ENCODE results near the gene TMEM135.

DNA sequence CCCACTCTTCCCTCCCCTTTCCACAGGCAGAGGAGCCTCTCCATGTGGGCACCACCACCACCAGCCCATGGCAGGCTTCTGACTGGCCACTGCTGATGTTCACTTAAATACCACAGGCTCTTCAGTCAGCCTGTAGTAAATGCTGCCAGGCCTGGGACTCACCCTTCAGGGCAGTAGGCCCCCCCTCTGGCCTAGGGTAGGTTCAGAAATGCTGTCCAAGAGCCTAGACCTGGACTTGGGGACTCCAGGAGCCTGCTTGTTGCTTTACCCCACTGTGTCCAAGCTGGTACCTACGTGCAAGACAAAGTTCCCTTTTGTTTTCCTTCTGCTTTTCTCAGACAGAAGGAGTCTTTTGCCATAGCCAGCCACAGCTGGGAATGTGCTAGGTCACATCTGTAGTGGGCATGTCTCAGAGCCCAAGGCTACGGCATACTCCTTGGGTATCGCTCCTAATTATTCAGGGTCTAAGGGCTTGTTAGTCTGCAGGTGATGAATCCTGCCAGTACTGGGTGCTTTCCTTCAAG, 38.6 kb downstream of the TMEM135 start:
- TF ChIP-seq, protein P1, sequence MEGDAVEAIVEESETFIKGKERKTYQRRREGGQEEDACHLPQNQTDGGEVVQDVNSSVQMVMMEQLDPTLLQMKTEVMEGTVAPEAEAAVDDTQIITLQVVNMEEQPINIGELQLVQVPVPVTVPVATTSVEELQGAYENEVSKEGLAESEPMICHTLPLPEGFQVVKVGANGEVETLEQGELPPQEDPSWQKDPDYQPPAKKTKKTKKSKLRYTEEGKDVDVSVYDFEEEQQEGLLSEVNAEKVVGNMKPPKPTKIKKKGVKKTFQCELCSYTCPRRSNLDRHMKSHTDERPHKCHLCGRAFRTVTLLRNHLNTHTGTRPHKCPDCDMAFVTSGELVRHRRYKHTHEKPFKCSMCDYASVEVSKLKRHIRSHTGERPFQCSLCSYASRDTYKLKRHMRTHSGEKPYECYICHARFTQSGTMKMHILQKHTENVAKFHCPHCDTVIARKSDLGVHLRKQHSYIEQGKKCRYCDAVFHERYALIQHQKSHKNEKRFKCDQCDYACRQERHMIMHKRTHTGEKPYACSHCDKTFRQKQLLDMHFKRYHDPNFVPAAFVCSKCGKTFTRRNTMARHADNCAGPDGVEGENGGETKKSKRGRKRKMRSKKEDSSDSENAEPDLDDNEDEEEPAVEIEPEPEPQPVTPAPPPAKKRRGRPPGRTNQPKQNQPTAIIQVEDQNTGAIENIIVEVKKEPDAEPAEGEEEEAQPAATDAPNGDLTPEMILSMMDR (IDR thresholded peaks at IDR 0.05): no peak
- no peak for TF ChIP-seq POLR2A (IDR thresholded peaks at IDR 0.05)

Data from thyroid gland (tissue), 4 donors.